Measurements from ENCODE around the gene LEP.
A peak's percentile ranks its signal among the peaks of the same experiment; 100 is the strongest.

Gene LEP

GRCh38 chr7:128209229-128210035 lies 31.6 kb upstream of the LEP start:
- no peak for TF ChIP-seq EZH2 (IDR thresholded peaks at IDR 0.05; ENCODE audit: borderline replicate concordance, low read depth, low read length, severe bottlenecking)
- peak; percentile 100 for TF ChIP-seq CTCF (IDR thresholded peaks at IDR 0.05; ENCODE audit: borderline replicate concordance, extremely low read depth, low read length, poor library complexity, severe bottlenecking)
- Histone ChIP-seq H3K4me3 (ENCODE audit: low read depth in 1 of 2, low read length in 2 of 2) (no peak overlapping the region), H3K27me3 (ENCODE audit: insufficient read depth, low read length, poor library complexity) (no peaks in the 10 kb centered on the region), H3K4me1 (ENCODE audit: insufficient read depth, low read length) (no peaks in the 10 kb centered on the region), H3K36me3 (ENCODE audit: insufficient read depth, low read length) (no peaks in the 10 kb centered on the region), H3K79me2 (ENCODE audit: insufficient read depth, low read length) (no peaks in the 10 kb centered on the region), H2AFZ (ENCODE audit: low read depth, low read length) (no peak overlapping the region), H3K9ac (ENCODE audit: low read depth, low read length) (no peak overlapping the region), H3K4me2 (ENCODE audit: insufficient read depth, low read length) (no peak overlapping the region), H3K9me3 (ENCODE audit: insufficient read depth, low read length, severe bottlenecking) (no peaks in the 10 kb centered on the region), H4K20me1 (ENCODE audit: insufficient read depth, low read length) (no peaks in the 10 kb centered on the region), H3K27ac (ENCODE audit: low read length) (no peak overlapping the region)
- peak; percentile 88 for ATAC-seq (ENCODE audit: insufficient read depth, low read depth)
- DNase-seq = peak; percentile 70

- no peaks in the 10 kb centered on the region for H3K79me2 ChIP-seq (ENCODE audit: insufficient read depth, low read length)
- TF ChIP-seq CTCF (IDR thresholded peaks at IDR 0.05; ENCODE audit: borderline replicate concordance, extremely low read depth, low read length, poor library complexity, severe bottlenecking) (no peak), EZH2 (IDR thresholded peaks at IDR 0.05; ENCODE audit: borderline replicate concordance, low read depth, low read length, severe bottlenecking) (no peak)
- H3K4me2 ChIP-seq (ENCODE audit: insufficient read depth, low read length) = no peak overlapping the region
- no peaks in the 10 kb centered on the region for H3K9me3 ChIP-seq (ENCODE audit: insufficient read depth, low read length, severe bottlenecking)
- no peak overlapping the region for H2AFZ ChIP-seq (ENCODE audit: low read depth, low read length)
- DNase-seq (no peak), ATAC-seq (ENCODE audit: insufficient read depth, low read depth) (peak; percentile 39)
- no peak overlapping the region for H3K4me3 ChIP-seq (ENCODE audit: low read depth in 1 of 2, low read length in 2 of 2)
- H4K20me1 ChIP-seq (ENCODE audit: insufficient read depth, low read length) = no peaks in the 10 kb centered on the region
- peaks cover 4% of the 10 kb centered on the region for H3K27me3 ChIP-seq (ENCODE audit: insufficient read depth, low read length, poor library complexity)
- no peaks in the 10 kb centered on the region for H3K36me3 ChIP-seq (ENCODE audit: insufficient read depth, low read length)
- no peak overlapping the region for H3K27ac ChIP-seq (ENCODE audit: low read length)
- no peak overlapping the region for H3K9ac ChIP-seq (ENCODE audit: low read depth, low read length)
- H3K4me1 ChIP-seq (ENCODE audit: insufficient read depth, low read length) = no peaks in the 10 kb centered on the region
Measured at GRCh38 chr7:128210036-128210347, 31.1 kb upstream of the LEP start.

- no peak overlapping the region for H3K9ac ChIP-seq (ENCODE audit: low read depth, low read length)
- TF ChIP-seq EZH2 (IDR thresholded peaks at IDR 0.05; ENCODE audit: borderline replicate concordance, low read depth, low read length, severe bottlenecking) = no peak
- no peak for TF ChIP-seq CTCF (IDR thresholded peaks at IDR 0.05; ENCODE audit: borderline replicate concordance, extremely low read depth, low read length, poor library complexity, severe bottlenecking)
- no peaks in the 10 kb centered on the region for H4K20me1 ChIP-seq (ENCODE audit: insufficient read depth, low read length)
- no peaks in the 10 kb centered on the region for H3K36me3 ChIP-seq (ENCODE audit: insufficient read depth, low read length)
- H3K4me1 ChIP-seq (ENCODE audit: insufficient read depth, low read length) = no peaks in the 10 kb centered on the region
- no peak overlapping the region for H2AFZ ChIP-seq (ENCODE audit: low read depth, low read length)
- DNase-seq (no peak), ATAC-seq (ENCODE audit: insufficient read depth, low read depth) (no peak)
- H3K27me3 ChIP-seq (ENCODE audit: insufficient read depth, low read length, poor library complexity) = peaks cover 8% of the 10 kb centered on the region
- no peak overlapping the region for H3K4me2 ChIP-seq (ENCODE audit: insufficient read depth, low read length)
- H3K9me3 ChIP-seq (ENCODE audit: insufficient read depth, low read length, severe bottlenecking) = no peaks in the 10 kb centered on the region
- H3K79me2 ChIP-seq (ENCODE audit: insufficient read depth, low read length) = no peaks in the 10 kb centered on the region
- no peak overlapping the region for H3K27ac ChIP-seq (ENCODE audit: low read length)
- no peak overlapping the region for H3K4me3 ChIP-seq (ENCODE audit: low read depth in 1 of 2, low read length in 2 of 2)
Measured at GRCh38 chr7:128210590-128211570, 30.2 kb upstream of the LEP start.

All from DND-41 (cell line).